K562 (cell line): ENCODE results near the gene KRT1.

Experiments
- BCOR ChIP-seq: fragments of 450-650 bp; IDR thresholded peaks from 2 replicates; pipeline ENCODE4 v1.6.1; 2016
- BRCA1 ChIP-seq, 2 experiments: fragments of 450-650 bp in 1 of 2; sonication (generic) in 1 of 2; formaldehyde crosslinking in 1 of 2; IDR thresholded peaks; 2 replicates each; pipeline versions ENCODE4 v1.5.0 to v1.6.1; 2017 to 2020; ENCODE audit warnings: mild to moderate bottlenecking in 1 of 2, missing genetic modification reagents in 1 of 2
- CEBPB ChIP-seq: fragments of 450-650 bp; IDR thresholded peaks from 2 replicates; pipeline ENCODE4 v1.6.1; 2016; ENCODE audit warnings: missing genetic modification characterization, missing compliant biosample characterization
- CTCF ChIP-seq, 3 experiments: IDR thresholded peaks in 2 of 3; conservative IDR thresholded peaks in 1 of 3; 2 replicates each; pipeline ENCODE4 v1.5.1; 2011 to 2012; ENCODE audit warnings: low read length in 3 of 3, mild to moderate bottlenecking in 3 of 3, control low read depth in 2 of 3, improper control_type of control experiment in 1 of 3, inconsistent platforms in 1 of 3, low read depth in 1 of 3, mixed read lengths in 1 of 3, moderate library complexity in 1 of 3; ENCODE audit not compliant: insufficient read depth in 2 of 3
- FOS ChIP-seq: IDR thresholded peaks from 3 replicates; pipeline ENCODE4 v1.6.1; 2011; ENCODE audit not compliant: insufficient read length; ENCODE audit errors: extremely low read depth
- GABPA ChIP-seq: fragments of 200-800 bp; sonication (Bioruptor generic); conservative IDR thresholded peaks from 2 replicates; pipeline ENCODE4 v1.6.1; 2016; ENCODE audit warnings: low read depth, missing genetic modification characterization, missing compliant biosample characterization
- KDM5B ChIP-seq: fragments of 200-600 bp; sonication (generic); IDR thresholded peaks from 2 replicates; pipeline ENCODE4 v1.6.1; 2012; ENCODE audit warnings: low read depth, mild to moderate bottlenecking, moderate library complexity, low read length, control low read depth, inconsistent platforms; ENCODE audit not compliant: insufficient replicate concordance
- NFE2L1 ChIP-seq: fragments of 450-650 bp; IDR thresholded peaks from 2 replicates; pipeline ENCODE4 v1.6.1; 2016; ENCODE audit warnings: missing genetic modification characterization, low read depth, mild to moderate bottlenecking, missing compliant biosample characterization, moderate library complexity, borderline replicate concordance
- NR2C1 ChIP-seq, 2 experiments: fragments of 450-650 bp; IDR thresholded peaks; 2 replicates each; pipeline ENCODE4 v1.6.1; 2017; ENCODE audit warnings: mild to moderate bottlenecking in 2 of 2, antibody characterized with exemption in 1 of 2, inconsistent platforms in 1 of 2, missing compliant biosample characterization in 1 of 2, missing genetic modification characterization in 1 of 2
- SMAD3 ChIP-seq: fragments of 450-650 bp; formaldehyde crosslinking; conservative IDR thresholded peaks from 2 replicates; pipeline ENCODE4 v1.4.0; 2020; ENCODE audit warnings: mild to moderate bottlenecking
- TBL1XR1 ChIP-seq, 2 experiments: IDR thresholded peaks; 2 replicates each; pipeline ENCODE4 v1.6.1; 2012; ENCODE audit warnings: improper control_type of control experiment in 2 of 2, low read length in 2 of 2, mild to moderate bottlenecking in 1 of 2
- TGIF2 ChIP-seq: sonication (generic); formaldehyde crosslinking; IDR thresholded peaks from 2 replicates; pipeline ENCODE4 v1.8.1; 2022; ENCODE audit warnings: mild to moderate bottlenecking, missing genetic modification reagents, moderate library complexity
- USF2 ChIP-seq: sonication (generic); formaldehyde crosslinking; IDR thresholded peaks from 2 replicates; pipeline ENCODE4 v1.5.0; 2020; ENCODE audit warnings: missing genetic modification reagents
- ZSCAN29 ChIP-seq: fragments of 450-650 bp; IDR thresholded peaks from 2 replicates; pipeline ENCODE4 v1.6.1; 2017

- TF ChIP-seq KDM5B (no peak), FOS (no peak), BRCA1 (IDR thresholded peaks at IDR 0.05) (no peak), BRCA1 (CRISPR knock-in tag; IDR thresholded peaks at IDR 0.05) (no peak), GABPA (tag) (no peak), USF2 (no peak), TBL1XR1 (IDR thresholded peaks at IDR 0.05; ENCODE audit: low read length in 2 of 2) (no peak), NR2C1 (IDR thresholded peaks at IDR 0.05) (no peak), NR2C1 (tag; IDR thresholded peaks at IDR 0.05) (no peak), TGIF2 (CRISPR knock-in tag) (no peak), NFE2L1 (tag) (no peak), CEBPB (no peak), BCOR (no peak), ZSCAN29 (no peak), SMAD3 (CRISPR knock-in tag) (no peak), CTCF (IDR thresholded peaks at IDR 0.05 in 2 of 3, conservative IDR thresholded peaks at IDR 0.05 in 1 of 3; ENCODE audit: insufficient read depth in 2 of 3, low read depth in 1 of 3, low read length in 3 of 3) (no peak)
These were observed 24.3 kb upstream of the KRT1 start for GRCh38 chr12:52704464-52704863.
